DOHH2 (cell line): ENCODE data around the gene BRSK2.

Experiments used
- H3F3A ChIP-seq: fragments of 200-600 bp; sonication (generic), shearing (Covaris generic); 2 replicates; pipeline ENCODE4 v1.6.0; 2016; ENCODE audit warnings: antibody characterized with exemption, mild to moderate bottlenecking; ENCODE audit not compliant: control insufficient read depth, insufficient read depth
- H3K27ac ChIP-seq: fragments of 200-600 bp; sonication (generic); 2 replicates; pipeline ENCODE4 v1.5.1; 2014; ENCODE audit warnings: low read depth, mild to moderate bottlenecking, low read length, moderate library complexity
- H3K27me3 ChIP-seq: fragments of 200-600 bp; sonication (generic); 2 replicates; pipeline ENCODE4 v1.6.1; 2014; ENCODE audit warnings: mild to moderate bottlenecking, low read length, mixed read lengths; ENCODE audit not compliant: control insufficient read depth
- H3K36me3 ChIP-seq: fragments of 200-600 bp; sonication (generic); 2 replicates; pipeline ENCODE4 v1.6.1; 2014; ENCODE audit warnings: mild to moderate bottlenecking, low read length, moderate library complexity, mixed read lengths; ENCODE audit not compliant: control insufficient read depth
- H3K4me1 ChIP-seq: fragments of 200-600 bp; sonication (generic); 2 replicates; pipeline ENCODE4 v1.6.1; 2014; ENCODE audit warnings: mild to moderate bottlenecking, low read length, mixed read lengths; ENCODE audit not compliant: control insufficient read depth
- H3K4me2 ChIP-seq: fragments of 200-600 bp; sonication (generic); 2 replicates; pipeline ENCODE4 v1.6.0; 2014; ENCODE audit warnings: mild to moderate bottlenecking, low read length, moderate library complexity
- H3K4me3 ChIP-seq: fragments of 200-600 bp; sonication (generic); 2 replicates; pipeline ENCODE4 v1.5.1; 2014; ENCODE audit warnings: mild to moderate bottlenecking, low read length, mixed read lengths
- H3K79me2 ChIP-seq: fragments of 200-600 bp; sonication (generic); 2 replicates; pipeline ENCODE4 v1.6.1; 2014; ENCODE audit warnings: mild to moderate bottlenecking, low read length, mixed read lengths; ENCODE audit not compliant: control insufficient read depth
- H3K9me2 ChIP-seq: fragments of 200-600 bp; sonication (generic); replicated peaks from 2 replicates; pipeline ENCODE4 v1.6.1; 2014; ENCODE audit warnings: mild to moderate bottlenecking, low read length, mixed read lengths; ENCODE audit not compliant: control insufficient read depth
- H3K9me3 ChIP-seq: fragments of 200-600 bp; sonication (generic); 2 replicates; pipeline ENCODE4 v1.6.1; 2014; ENCODE audit warnings: antibody characterized with exemption, low read length, mixed read lengths; ENCODE audit not compliant: control insufficient read depth, insufficient read depth
- H4K20me1 ChIP-seq: fragments of 200-600 bp; sonication (generic); 2 replicates; pipeline ENCODE4 v1.6.0; 2014; ENCODE audit warnings: low read depth, mild to moderate bottlenecking, antibody characterized with exemption, low read length, moderate library complexity; ENCODE audit not compliant: control insufficient read depth, insufficient read depth
- EZH2phosphoT487 ChIP-seq: fragments of 200-600 bp; sonication (generic); IDR thresholded peaks from 2 replicates; pipeline ENCODE4 v1.6.1; 2017; ENCODE audit warnings: borderline replicate concordance, mild to moderate bottlenecking, antibody characterized with exemption, low read length, moderate library complexity, mixed read lengths
- TF ChIP-seq, protein P1 (sequence below): fragments of 200-600 bp; sonication (generic); IDR thresholded peaks from one replicate; pipeline ENCODE4 v1.5.1; 2014; ENCODE audit warnings: antibody characterized with exemption, mild to moderate bottlenecking, low read depth, low read length; ENCODE audit not compliant: poor library complexity, severe bottlenecking

BRSK2 gene

GRCh38 chr11:1468002-1468401 is 78.3 kb downstream of the BRSK2 start:
- H3K27me3 ChIP-seq, result no peaks in the 10 kb centered on the region
- no peaks in the 10 kb centered on the region for H3K9me3 ChIP-seq
- no peaks in the 10 kb centered on the region for H3K9me2 ChIP-seq
- TF ChIP-seq, protein P1, sequence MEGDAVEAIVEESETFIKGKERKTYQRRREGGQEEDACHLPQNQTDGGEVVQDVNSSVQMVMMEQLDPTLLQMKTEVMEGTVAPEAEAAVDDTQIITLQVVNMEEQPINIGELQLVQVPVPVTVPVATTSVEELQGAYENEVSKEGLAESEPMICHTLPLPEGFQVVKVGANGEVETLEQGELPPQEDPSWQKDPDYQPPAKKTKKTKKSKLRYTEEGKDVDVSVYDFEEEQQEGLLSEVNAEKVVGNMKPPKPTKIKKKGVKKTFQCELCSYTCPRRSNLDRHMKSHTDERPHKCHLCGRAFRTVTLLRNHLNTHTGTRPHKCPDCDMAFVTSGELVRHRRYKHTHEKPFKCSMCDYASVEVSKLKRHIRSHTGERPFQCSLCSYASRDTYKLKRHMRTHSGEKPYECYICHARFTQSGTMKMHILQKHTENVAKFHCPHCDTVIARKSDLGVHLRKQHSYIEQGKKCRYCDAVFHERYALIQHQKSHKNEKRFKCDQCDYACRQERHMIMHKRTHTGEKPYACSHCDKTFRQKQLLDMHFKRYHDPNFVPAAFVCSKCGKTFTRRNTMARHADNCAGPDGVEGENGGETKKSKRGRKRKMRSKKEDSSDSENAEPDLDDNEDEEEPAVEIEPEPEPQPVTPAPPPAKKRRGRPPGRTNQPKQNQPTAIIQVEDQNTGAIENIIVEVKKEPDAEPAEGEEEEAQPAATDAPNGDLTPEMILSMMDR, result no peak
- no peak for TF ChIP-seq EZH2phosphoT487
- no peak overlapping the region for H3K4me3 ChIP-seq
- no peaks in the 10 kb centered on the region for H3K4me1 ChIP-seq
- no peaks in the 10 kb centered on the region for H3K79me2 ChIP-seq
- no peaks in the 10 kb centered on the region for H3F3A ChIP-seq
- H3K4me2 ChIP-seq, result no peak overlapping the region
- no peak overlapping the region for H3K27ac ChIP-seq
- H3K36me3 ChIP-seq, result no peaks in the 10 kb centered on the region
- no peaks in the 10 kb centered on the region; the same call in 1 of the 2 replicates for H4K20me1 ChIP-seq

DNA sequence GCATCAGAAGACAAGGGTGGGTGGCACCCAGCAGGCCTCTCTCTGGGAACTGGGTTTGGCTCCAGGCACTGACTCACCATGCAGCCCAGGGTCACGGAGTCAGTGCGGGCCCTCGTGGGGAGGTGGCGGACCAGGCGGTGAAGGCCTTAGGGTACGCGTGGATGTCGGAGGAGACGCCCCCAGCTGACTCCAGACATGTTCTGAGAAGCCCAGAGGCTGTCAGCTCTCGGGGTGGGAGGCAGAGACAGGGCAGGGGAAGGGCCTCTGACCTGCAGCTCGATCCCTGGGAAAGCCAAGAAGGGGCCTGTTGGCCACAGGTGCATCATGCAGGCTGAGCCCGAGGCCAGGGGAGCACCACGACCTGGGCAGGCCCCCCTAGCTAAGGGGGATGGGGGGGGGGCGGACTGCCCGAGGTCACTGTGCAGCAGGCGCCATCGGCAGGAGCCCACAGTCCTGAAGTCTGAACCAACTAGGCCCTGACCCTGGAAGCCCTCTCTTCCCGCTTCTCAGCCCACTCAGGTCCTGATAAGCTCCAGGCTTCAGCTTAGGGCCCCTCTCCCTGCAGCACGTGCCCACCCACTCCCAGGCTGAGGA is 78.8 kb downstream of the BRSK2 start:
- TF ChIP-seq EZH2phosphoT487, result no peak
- TF ChIP-seq, protein P1, result no peak
- no peaks in the 10 kb centered on the region for H3K36me3 ChIP-seq
- no peaks in the 10 kb centered on the region for H3F3A ChIP-seq
- H4K20me1 ChIP-seq, result no peaks in the 10 kb centered on the region; the same call in 1 of the 2 replicates
- no peaks in the 10 kb centered on the region for H3K4me1 ChIP-seq
- H3K9me3 ChIP-seq, result no peaks in the 10 kb centered on the region
- H3K79me2 ChIP-seq, result no peaks in the 10 kb centered on the region
- no peaks in the 10 kb centered on the region for H3K9me2 ChIP-seq
- no peak overlapping the region for H3K4me2 ChIP-seq
- H3K4me3 ChIP-seq, result no peak overlapping the region
- no peaks in the 10 kb centered on the region for H3K27me3 ChIP-seq
- H3K27ac ChIP-seq, result no peak overlapping the region

DNA sequence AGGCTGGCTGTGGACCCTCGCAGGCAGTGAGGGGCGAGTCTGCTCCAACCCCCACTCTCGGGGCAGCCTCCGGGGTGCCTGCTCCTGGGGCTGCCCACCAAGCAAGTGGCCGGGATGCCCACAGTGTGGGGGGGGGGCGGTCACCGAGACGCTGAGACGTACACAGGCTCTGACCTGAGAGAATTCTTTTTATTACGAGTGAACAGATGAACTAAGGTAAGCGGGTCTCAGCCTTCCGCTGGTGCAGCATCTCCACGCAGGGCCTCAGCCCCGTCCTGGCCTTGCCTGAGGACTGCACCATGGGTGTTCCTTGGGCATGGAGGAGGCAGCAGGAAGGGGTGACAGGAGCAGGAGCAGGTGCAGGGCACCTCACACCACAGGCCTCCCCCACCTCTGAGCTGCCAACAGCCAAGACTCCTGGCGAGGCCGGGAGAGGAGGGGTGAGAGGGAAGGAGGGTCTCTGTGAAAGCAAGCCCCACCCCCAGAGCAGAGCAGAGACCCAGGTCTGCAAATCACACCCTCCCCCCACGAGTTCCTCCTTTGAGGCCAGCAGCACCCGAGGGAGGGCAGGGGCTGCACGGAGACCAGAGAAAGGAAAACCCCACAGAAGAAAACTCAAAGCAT is 79.7 kb downstream of the BRSK2 start:
- Histone ChIP-seq H3K36me3 (no peaks in the 10 kb centered on the region), H3K79me2 (no peaks in the 10 kb centered on the region), H3K4me2 (no peak overlapping the region), H3K4me3 (no peak overlapping the region), H4K20me1 (no peaks in the 10 kb centered on the region; the same call in 1 of the 2 replicates), H3F3A (no peaks in the 10 kb centered on the region), H3K27me3 (no peaks in the 10 kb centered on the region), H3K9me2 (no peaks in the 10 kb centered on the region), H3K27ac (no peak overlapping the region), H3K4me1 (no peaks in the 10 kb centered on the region), H3K9me3 (no peaks in the 10 kb centered on the region)
- TF ChIP-seq EZH2phosphoT487, result no peak
- TF ChIP-seq, protein P1, result no peak
